Endometrium (tissue), 2 donors: ENCODE data around the gene NT5DC1.

ENCODE experiments used
- FAIRE-seq: peaks from 2 replicates; lab custom pipeline; 2012; peaks lifted over from hg19 to GRCh38; lab: Jason Lieb, UNC
- donor health status: control.
- donor health status: control.

Gene NT5DC1

DNA sequence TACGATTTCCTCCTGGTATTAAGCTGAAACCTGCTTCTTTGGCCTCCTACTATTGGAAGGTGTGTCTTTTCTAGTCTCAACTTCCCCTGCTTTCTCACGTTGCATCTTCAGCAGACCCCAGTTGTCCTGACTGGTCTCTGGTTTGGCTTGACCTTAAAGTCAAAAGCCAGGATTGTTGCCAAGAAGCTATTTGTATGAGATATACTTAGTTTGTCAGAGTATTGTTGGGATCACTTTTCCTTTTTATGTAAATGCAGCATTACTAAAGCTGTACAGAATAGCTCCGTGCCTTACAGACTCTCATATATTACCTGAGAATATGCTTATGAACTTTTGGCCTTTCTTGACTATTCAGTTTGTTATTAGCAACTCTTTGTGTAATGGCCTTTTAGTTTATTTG, 92.1 kb downstream of the NT5DC1 start:
- no peak for FAIRE-seq

DNA sequence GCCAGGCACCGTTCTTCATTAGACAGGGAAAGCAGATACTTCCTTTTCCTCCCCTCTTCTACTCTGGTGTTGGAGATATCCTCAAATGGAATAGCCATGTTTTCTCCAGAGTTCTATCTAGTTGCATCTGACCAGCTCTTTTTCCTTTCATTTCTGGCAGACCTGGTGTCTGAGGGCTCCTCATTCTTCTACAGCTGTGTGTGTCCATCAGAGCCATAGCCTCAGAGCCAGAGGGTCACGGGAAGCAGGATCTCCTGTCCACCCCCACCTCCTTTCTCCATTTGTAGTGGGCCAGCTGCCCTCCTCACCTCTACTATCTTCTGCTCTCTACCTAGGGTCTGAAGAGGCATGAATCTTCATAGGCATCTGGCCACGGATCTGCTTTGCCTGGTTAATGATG, 96.2 kb downstream of the NT5DC1 start:
- FAIRE-seq: no peak

DNA sequence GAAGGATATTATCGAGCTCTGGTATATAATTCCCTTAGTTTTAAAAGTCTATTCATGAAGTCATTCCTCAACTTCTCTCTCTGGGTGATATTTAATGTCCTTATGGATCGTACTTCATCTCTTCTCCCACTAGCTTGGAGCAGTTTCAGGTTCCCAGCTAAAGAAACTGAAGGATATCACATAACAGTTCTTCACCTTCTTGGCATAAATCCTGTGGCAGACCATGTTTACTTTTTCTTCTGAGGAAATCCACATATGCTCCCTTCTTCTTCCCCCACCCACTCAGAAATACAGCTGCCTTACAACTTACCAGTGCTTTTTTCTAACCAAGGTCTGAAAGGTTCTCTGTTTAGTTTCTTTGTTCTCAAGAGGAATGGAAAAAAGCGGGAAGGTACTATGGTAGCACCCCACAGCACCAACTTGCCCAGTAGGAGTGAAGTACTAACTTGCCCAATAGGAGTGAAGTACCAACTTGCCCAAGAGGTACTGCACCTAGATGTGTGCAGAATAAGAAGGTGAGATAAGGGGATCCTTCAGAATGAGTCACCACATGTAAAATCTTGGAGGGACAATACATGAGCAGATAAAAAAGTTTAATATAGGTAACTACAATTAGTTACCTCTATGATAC, 100.1 kb downstream of the NT5DC1 start:
- no peak for FAIRE-seq

DNA sequence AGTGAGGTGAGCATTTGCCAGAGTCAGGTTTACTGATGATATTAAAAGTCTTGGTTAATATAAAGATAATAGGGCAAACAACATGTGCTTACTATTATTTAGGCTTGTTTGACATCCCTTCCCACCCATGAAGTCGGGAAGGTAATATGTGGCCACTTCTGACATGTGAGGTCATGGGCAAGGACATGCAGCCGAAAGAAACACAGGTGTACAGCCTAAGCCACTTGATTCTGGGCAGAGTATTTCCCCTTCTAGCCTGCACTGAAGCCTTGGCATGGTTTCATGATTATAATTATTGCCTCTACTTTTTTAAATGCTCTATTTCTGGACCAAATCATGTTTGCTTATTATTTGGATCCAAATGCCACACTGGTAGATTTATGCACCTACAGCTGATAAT, 100.9 kb downstream of the NT5DC1 start:
- FAIRE-seq: no peak

DNA sequence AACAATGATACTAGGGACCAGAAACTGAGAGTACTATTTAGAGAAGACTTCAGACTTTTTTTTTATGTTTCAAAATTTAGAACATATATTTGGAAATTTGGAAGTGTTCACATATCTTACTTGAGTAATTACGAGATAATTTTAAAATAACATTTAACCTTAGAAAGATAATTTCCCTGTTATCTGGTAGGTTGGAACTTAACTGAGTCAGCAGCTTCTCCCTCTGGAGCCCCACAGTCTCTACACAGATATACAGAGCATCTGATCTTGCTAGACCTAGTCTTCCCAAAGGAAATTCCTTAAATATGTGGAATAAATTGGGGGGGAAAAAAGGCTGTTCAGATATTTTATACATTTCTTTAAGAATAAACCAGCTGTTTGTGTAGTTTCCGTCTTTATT, 104.6 kb downstream of the NT5DC1 start:
- FAIRE-seq: no peak

DNA sequence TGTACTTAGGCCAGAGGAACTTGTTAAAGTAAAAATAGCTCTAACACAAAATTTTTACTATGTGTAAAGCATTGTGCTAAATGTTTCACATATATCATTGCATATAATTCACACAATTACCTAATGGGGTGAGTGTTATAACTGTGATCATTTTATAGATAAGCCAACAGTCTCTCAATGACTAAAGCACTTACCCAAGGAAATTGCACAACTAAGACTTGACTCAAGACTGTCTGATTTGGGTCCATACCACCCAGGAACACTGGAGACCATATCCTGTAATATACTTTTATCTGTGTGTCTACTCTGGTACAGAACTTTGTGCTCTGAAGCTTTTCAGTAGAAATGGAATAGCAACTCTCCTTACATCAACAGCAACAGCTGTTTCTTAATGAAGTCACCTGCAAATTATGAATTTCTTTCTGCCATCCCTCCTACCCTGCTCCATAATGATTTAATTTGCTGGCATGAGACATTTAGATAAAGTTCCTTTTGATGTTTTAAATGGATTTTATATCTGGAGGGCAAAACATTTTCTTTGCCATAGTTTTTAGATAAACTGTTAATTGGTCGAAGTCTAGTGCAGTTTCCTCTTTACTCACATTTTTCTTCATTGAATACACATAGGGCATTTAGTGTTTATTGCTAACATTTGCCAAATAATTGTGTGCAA, 105.7 kb downstream of the NT5DC1 start:
- FAIRE-seq: no peak

DNA sequence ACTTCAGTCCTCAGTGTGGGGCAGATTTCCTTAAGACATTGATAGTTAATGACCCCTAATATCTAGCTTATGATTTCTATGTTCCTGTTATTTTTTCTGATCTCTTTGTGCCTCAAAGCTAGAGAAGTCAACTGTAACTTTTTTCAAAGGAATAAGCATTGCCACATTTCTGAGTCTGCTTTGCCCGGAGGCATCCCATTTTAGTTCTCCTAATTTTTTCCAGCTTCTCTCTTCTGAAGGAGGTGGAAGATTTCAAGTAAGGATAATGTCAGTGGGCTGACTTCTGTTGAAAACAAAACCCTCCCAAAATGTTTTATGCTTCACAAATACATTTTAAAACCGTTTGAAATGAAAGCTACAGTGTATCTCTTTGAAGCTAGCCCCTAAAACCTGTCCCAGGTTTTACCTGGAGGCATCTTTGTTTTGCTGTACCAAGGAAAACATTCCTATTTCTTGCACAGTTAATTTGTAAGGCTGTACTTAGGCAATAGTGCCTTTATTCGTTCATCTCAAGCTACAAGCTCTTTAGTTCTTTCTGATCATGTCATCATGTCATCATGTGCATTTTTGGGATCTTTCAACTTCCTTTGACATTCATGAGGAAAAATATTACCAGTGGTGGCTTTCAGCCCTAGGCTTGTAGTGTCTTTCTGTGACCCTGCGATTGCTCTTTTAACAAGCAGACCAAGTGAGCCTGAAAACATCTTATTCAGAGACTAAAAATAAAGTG, 107.6 kb downstream of the NT5DC1 start:
- FAIRE-seq: no peak

DNA sequence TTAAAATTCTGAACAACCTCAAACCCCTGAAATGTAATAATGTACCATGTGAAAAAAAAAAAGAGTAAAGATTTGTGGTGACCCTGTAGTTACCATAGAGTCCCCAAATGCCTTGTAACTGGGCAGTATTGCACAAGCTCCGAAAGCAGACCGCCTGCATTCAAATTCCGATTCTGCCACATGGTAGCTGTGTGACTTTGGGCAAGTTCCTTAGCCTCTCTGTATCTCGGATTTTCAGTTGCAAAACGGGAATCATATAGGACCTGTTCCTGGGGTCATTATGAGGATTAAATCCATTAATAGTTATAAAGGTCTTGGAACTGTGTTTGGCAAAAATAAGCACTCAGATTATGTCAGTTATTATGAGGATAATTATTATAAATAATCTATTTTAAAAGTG, 109.7 kb downstream of the NT5DC1 start:
- no peak for FAIRE-seq

DNA sequence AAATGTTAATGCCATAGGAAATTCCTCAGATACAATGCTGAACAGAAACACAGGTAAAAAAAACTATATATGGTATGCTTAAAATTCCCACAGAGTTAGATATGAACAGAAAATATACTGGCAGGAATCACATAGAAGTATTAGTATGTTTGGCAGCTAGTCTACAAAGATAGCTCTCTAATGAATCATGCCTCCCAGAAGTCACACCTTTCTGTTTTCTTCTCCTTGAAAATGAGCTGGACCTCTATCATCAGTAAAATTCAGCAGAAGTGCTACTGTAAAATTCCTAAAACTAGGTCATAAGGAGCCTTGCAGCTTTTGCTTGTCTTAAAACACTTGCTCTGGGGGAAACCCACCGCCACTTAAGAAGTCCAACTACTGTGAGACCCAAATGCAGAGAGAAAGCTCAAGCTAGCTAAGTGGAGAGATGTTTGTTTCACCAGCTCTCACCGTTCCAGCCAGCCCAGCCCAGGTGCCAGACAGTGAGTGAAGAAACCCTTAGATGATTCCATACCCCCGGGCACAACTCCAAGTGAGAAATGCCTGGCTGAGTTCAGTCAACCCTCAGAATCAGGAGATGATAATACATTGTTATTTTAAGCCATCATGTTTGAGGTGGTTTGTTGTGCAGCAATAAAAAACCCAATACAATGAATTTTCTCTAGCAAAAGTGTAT, 110.2 kb downstream of the NT5DC1 start:
- no peak for FAIRE-seq

DNA sequence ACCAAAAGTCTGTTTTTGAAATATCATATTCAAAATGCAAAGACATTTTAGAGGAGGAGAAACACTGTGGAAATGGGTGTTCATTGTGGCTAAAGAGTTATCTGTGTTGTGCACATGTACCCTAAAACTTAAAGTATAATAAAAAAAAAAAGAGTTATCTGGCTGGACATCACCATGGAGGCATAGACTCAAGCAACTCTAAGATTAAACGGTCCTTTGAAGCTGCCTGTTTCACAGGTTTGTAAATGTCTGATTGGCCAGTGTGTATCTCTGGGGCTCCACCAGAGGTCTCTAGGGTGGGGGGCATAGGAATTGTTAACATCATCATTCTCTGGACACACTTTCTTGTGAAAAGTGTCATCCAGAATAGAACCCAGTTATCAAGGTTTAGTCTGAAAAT, 114.0 kb downstream of the NT5DC1 start:
- no peak for FAIRE-seq

DNA sequence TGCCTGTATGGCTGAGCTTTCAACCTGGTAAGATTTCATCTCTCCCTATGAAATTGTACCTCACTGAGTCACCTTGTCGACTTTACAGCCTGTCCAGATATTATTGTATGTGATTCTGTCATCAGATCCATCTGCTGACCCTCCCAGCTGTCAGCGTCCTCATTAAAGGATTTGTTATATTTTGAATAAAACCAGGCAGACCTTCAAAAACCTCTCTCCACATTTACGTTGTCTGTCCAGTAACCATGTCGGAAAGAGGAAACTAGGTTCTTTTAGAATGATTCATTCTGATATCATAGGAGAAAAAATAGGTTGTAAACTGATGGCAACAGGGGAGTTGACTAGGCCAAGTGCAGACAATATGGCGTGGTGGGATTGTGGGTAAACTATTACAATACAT, 114.8 kb downstream of the NT5DC1 start:
- FAIRE-seq: no peak

DNA sequence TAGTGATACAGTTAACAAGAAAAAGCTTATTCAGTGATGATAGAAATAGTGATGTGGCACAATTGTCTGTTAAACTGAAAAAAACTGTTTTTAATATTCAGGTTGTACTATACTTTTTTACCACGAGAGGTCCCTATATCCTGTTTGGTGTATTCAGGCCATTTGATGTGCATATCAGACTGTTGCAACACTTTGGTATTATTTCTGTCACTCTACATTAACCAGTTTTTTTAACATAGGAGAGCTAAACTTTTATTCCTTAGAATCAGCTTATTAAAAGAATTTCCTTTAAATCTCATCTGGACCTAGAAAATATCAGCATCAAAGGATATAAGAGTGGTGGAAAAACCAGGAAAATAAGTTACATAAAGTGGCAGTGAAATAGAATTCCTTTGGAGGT, 116.4 kb downstream of the NT5DC1 start:
- no peak for FAIRE-seq

DNA sequence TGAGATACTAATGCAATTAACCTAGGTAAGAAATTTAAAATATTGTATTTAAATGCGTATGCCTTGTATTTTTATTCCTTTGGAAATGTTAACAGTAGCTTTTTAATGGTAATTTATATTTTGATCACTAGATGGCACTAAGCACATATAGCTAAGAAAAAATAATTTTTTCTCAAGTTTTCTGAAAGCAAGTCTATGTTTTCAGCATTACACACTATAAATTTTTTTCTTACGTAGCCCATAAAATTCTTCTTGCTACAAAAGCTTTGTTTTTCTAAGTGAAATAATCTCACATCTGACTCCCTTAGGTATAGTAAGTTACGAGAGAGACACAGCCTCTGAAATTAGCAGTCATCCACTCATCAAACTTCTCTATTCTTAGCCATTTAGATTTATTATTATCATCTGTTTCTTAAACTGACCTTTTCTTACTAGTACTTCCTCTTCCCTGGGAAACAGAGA, 117.5 kb downstream of the NT5DC1 start:
- peak; percentile 67 for FAIRE-seq

DNA sequence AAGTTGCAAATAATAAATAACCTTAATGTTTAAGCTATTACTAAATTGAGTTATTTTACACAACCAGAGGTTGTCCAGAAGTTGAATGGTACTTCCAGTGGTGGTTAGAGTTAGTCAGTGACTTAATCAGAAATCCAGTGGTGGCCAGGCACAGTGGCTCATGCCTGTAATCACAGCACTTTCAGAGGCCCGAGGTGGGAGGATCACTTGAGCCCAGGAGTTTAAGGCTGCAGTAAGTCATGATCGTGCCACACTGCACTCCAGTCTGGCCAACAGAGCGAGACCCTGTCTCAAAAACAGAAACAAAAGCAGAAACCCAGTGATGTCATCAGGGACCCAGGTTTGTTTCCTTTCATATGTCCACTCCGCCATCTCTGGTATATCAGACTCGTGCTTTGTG, 118.2 kb downstream of the NT5DC1 start:
- no peak for FAIRE-seq

DNA sequence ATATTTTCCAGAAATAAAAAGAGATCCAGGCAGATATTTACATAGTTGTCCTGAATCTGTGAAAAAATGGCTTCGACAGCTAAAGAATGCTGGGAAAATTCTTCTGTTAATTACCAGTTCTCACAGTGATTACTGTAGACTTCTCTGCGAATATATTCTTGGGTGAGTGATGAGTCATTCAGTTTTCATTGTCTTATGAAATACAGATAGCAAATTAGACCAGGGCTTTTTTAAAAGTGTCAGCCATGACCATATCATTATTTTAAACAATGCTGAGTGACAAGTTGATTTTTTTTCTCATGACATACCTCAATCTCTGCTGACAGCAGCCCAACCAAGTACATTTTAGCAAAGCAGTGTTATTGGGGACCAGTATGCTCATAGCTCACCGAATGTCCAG, 120.4 kb downstream of the NT5DC1 start:
- FAIRE-seq: no peak

DNA sequence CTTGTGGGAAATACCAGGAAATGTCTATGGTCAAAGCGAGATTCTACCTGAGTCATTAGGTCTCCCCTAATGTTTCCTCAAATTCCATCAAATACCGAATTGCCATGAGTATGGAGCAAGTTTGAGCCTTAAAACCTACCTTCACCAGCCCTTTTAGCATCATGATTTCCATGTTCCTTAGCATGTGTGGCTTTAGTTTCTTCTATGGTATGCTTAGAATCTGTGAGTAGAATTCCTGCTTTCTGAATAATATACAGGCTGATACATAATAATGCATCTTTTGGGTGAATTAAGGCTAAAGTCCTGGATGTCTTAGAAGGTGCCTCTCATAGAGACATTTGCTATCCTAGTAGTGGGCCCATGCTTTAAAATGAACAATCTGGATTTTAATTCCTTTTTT, 121.3 kb downstream of the NT5DC1 start:
- no peak for FAIRE-seq

DNA sequence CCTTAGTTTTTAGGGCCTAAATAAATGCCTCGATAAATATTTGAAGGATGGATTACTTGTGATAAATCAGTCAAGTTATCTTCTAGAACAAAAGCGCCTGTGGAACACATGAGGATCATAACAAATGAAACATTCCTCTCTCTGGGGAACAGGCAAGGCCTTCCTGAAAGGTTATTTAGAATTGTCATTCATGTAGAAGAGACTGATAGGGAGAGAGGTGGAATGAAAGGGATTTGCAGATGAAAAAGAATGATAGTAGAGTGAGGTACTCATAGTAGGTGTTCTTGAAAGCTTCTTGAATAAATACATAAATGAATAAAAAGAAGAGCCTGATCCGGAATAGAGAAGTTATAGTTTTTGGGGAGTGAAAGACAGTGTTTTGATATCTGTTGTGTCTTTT, 122.7 kb downstream of the NT5DC1 start:
- FAIRE-seq: no peak

DNA sequence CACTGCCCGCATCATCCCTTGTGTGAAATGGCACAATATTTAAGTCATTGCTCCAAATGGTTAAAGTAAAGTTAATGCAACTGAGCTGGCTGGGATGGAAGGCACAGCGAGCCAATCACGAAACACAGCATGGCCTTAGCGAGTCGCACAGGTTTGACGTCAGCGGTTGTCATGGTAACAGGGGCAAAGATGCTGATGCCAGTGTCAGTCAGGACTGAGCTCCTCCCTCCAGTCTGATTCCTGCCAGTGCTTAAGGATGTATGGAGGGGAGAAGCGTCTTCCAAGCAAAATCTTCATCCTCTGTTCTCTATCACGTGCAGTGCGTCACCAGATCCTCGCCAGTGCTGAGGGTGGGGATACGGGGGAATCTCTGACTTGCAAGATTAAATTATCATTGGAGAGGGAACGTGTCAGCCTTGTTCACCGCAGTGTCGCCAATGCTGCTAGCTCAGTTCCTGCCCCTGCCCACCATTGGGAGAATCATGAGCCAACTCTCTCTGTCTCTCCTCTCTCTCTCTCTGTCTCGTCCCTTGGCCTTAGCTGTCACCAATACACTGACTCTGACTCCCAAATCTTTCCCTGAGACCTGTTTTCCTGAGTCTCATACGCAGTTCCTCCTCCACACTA, 128.7 kb downstream of the NT5DC1 start:
- FAIRE-seq: no peak

DNA sequence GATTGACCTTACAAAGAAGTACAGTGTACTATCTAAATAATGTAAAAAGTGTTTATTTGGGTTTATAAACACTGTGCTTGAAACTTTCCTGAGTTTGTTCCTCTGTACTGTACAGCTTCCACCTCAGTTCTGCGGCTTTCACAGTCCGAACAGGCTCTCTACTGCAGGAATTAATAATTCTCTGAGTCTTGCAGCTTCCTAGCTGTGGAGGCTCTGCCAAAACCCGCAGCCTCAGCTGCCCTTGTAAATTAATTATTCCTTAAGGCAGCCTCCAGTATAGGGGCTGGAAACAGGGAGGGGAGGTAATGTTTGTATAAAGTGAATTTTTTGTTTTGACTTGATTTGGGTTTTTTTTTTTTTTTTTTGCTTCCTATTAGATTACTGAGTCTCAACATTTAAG, 134.0 kb downstream of the NT5DC1 start:
- FAIRE-seq: no peak

DNA sequence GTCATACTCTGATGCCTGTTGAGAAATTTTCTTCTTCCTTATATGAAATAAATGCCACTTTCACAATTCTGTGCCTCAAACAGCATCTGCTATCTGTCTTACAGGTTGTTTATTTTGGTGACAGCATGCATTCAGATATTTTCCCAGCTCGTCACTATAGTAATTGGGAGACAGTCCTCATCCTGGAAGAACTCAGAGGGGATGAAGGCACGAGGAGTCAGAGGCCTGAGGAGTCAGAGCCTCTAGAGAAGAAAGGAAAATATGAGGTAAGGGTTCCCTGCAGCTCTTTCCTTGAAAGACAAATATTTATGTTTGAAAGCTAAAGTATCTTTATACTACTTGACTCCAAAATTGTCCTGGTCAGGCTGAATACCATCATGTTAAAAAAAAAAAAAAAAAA, 137.4 kb downstream of the NT5DC1 start:
- no peak for FAIRE-seq

DNA sequence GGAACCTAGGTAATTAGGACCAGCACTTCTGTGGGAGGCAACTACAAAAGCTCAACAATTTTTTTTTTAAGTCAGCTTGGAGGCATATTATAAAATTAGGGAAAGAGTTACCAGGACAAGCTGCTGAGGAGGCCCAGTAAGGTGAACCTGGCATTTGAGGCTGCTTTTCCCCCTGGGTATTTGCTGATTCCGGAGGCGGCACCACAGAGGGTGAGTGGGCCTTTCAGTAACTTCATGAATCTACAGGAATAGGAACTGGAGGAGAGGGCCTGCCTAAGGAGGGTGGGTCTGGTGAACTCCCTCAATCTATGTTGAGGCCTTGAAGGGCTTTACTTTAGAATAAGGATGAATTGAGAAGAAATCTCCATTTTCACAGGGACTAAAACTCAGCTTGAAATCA, 138.6 kb downstream of the NT5DC1 start:
- no peak for FAIRE-seq

DNA sequence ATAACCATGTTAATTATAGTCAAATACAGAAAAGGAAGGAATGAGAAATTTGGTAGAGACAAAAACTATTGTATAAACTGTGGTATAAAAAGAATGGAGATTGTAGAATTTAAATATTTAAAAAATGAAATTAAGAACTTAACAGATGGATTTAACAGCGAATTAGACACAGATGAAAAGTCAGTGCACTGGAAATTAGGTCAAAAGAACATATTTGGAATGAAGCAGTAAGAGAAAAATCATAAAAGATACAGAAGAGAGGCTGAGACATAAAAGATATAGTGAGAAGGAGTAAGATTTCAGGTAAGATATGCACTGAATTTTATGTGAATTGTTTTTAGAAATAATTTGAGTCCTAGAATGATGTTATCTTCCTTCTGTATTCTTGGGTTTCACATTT, 139.2 kb downstream of the NT5DC1 start:
- FAIRE-seq: no peak

DNA sequence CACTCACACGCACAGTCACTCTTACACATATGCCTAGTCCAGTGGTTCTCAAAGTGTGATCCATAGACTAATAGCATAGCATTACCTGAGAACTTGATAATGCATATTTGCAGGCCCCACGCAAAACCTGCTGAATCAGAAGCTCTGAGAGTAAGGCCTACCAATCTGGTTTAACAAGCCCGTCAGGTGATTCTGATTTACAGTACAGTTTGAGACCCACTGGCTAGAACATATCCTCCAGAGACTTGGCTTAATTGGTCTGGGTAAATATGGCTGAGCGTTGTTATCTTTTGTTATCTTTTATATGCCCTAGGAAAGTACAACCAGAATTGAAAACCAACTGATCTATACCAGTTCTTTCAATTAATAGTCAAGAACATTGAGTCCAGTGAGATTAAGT, 143.6 kb downstream of the NT5DC1 start:
- FAIRE-seq: no peak
